Adrenal gland (tissue), 12 donors: ENCODE results near the gene EMP1. TPM values are rescaled to one million over a fixed set of nuclear protein-coding genes. Genes with fewer than 3 reads are reported as not detected.

Experiments used
- DNase-seq, 7 donors: peaks; one replicate each; pipeline ENCODE4 v3.0.0-alpha.2; 2019 to 2020
- H3K27ac ChIP-seq, 5 donors: fragments of 200-600 bp; sonication (generic) in 4 of 5; 1 replicate in 3 of 5; 2 replicates in 2 of 5; pipeline versions ENCODE4 v1.5.1 to v1.8.0; 2016 to 2020; ENCODE audit warnings: mild to moderate bottlenecking in 1 of 5
- H3K27me3 ChIP-seq: fragments of 200-600 bp; 2 replicates; pipeline ENCODE4 v1.8.0; 2021
- H3K36me3 ChIP-seq, 2 donors: fragments of 200-600 bp; replicated peaks in 1 of 2; 1 replicate in 1 of 2; 2 replicates in 1 of 2; pipeline versions ENCODE4 v1.5.1 to v1.8.0; 2018 to 2022
- H3K4me1 ChIP-seq, 2 donors: fragments of 200-600 bp; replicated peaks in 1 of 2; 1 replicate in 1 of 2; 2 replicates in 1 of 2; pipeline versions ENCODE4 v1.5.1 to v1.8.0; 2018 to 2021
- H3K4me3 ChIP-seq, 4 donors: fragments of 200-600 bp; sonication (generic) in 3 of 4; one replicate each; pipeline ENCODE4 v1.5.1; 2016 to 2018
- H3K9me3 ChIP-seq, 3 donors: fragments of 200-600 bp; sonication (generic) in 1 of 3; replicated peaks in 1 of 3; 1 replicate in 2 of 3; 2 replicates in 1 of 3; pipeline versions ENCODE4 v1.5.1 to v1.8.0; 2016 to 2021
- CTCF ChIP-seq, 6 experiments: fragments of 450-650 bp in 4 of 6; fragments of 200-600 bp in 2 of 6; sonication (generic) in 1 of 6; IDR thresholded peaks; 1 replicate in 5 of 6; 2 replicates in 1 of 6; pipeline versions ENCODE4 v1.5.1 to v1.8.0; 2016 to 2021; ENCODE audit warnings: antibody characterized with exemption in 6 of 6, mild to moderate bottlenecking in 2 of 6, moderate library complexity in 1 of 6
- POLR2A ChIP-seq, 2 donors: fragments of 450-650 bp; IDR thresholded peaks; one replicate each; pipeline ENCODE4 v1.6.1; 2017; ENCODE audit warnings: antibody characterized with exemption in 2 of 2, mild to moderate bottlenecking in 2 of 2, moderate library complexity in 1 of 2
- whole genome bisulfite sequencing, 4 donors: extraction: QIAGEN DNeasy Blood & Tissue Kit in 2 of 4; methylation state at CpG; one replicate each; pipeline versions ENCODE4 v1.1.5 to v1.1.7; 2013 to 2017; 5-methylcytosine and 5-hydroxymethylcytosine counted together
- intact Hi-C, 2 donors: fragments of 100-400 bp; cut with DNase I; formaldehyde crosslinking; loops; one replicate each; pipeline versions ENCODE4 v1.14.1 to v1.15.0; 2022 to 2023
- polyA plus RNA-seq, 3 donors: library from polyadenylated mRNA; stranded (reverse); fragments of 200-250 nt in 2 of 3; fragments of 350-450 nt in 1 of 3; fragmentation: Illumina TruSeq in 1 of 3; extraction: RNeasy Lipid Tissue Mini Kit (QIAGEN cat#74804) in 1 of 3; gene quantifications; one replicate each; pipeline ENCODE4 v1.2.3, GENCODE V29; 2013 to 2014
- total RNA-seq, 9 donors: library from RNA; depleted of rRNA in 4 of 9; stranded (reverse); fragments of >200 nt in 4 of 9; fragments of 120-200 nt in 1 of 9; fragmentation: NEBNext Ultra II Directional in 1 of 9; extraction: Animal tissue kit (Norgen Biotek cat#: 25700) in 1 of 9; gene quantifications; one replicate each; pipeline versions ENCODE4 v1.1.0 to v1.2.4, GENCODE V29; 2013 to 2023
- donor health status: healthy with polysubstance abuse.
- donor health status: Bipolar disorder and iron deficiency.
- donor health status: DM: yes; HTN: yes; CAD: no.
- donor health status: DM: no; HTN: no; CAD: no.
- donor health status: DM: no; HTN: no; CAD: no.
- donor health status: DM: yes; HTN: yes; CAD: no.

Gene EMP1
- total and polyA plus RNA-seq, 12 donors: 10.0 to 129 (median 66.8) TPM

GRCh38 chr12:13242936-13243335 lies 46.4 kb downstream of the EMP1 start:
- intact Hi-C loops: no loop called here
- WGBS, 4 donors: 65 to 74% (median 70%) methylated on average over 4 of the region's 4 CpGs
- Histone ChIP-seq H3K9me3 (no peaks in the 10 kb centered on the region), H3K4me3 (no peak overlapping the region), H3K4me1 (no peaks in the 10 kb centered on the region), H3K36me3 (no peaks in the 10 kb centered on the region), H3K27me3 (no peaks in the 10 kb centered on the region), H3K27ac (no peak overlapping the region)
- DNase-seq: no peak
- TF ChIP-seq CTCF (IDR thresholded peaks at IDR 0.05) (no peak), POLR2A (IDR thresholded peaks at IDR 0.05) (no peak)

DNA sequence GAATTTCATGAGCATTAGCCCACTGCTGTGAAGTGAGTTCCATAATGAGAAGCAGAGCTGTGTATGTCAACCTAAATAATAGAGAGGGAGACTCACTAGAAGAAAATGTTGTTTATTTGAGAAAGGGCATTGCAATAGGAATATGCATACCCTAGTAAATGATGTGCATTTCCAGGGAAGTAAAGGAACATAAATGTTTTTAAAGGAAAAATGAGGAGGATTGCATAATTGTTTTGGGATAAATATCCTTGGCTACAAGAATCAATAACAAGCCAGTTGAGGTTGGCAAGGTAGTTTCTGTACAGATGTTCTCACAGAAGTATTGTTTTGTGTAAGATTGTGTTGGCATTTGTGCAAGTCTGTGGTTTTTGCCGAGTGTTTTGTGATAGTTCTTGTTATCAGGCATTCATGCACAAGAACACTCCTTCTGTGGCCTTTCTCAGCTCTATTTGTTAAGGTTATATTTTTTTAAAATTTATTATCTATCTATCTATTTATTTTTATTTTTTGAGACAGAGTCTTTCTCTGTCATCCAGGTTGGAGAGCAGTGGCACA lies 47.1 kb downstream of the EMP1 start:
- Histone ChIP-seq H3K4me3 (no peak overlapping the region), H3K27ac (no peak overlapping the region), H3K4me1 (no peaks in the 10 kb centered on the region), H3K27me3 (no peaks in the 10 kb centered on the region), H3K36me3 (no peaks in the 10 kb centered on the region), H3K9me3 (no peaks in the 10 kb centered on the region)
- no peak for DNase-seq
- TF ChIP-seq CTCF (IDR thresholded peaks at IDR 0.05) (no peak), POLR2A (IDR thresholded peaks at IDR 0.05) (no peak)
- intact Hi-C loops: no loop called here
- 52 to 72% (median 56%) methylated on average over 1 of the region's 1 CpG for WGBS, 4 donors

GRCh38 chr12:13247596-13247995 lies 51.1 kb downstream of the EMP1 start:
- DNase-seq: no peak
- Histone ChIP-seq H3K4me1 (no peaks in the 10 kb centered on the region), H3K4me3 (no peak overlapping the region), H3K27me3 (no peaks in the 10 kb centered on the region), H3K27ac (no peak overlapping the region), H3K36me3 (no peaks in the 10 kb centered on the region), H3K9me3 (no peaks in the 10 kb centered on the region)
- TF ChIP-seq POLR2A (IDR thresholded peaks at IDR 0.05) (no peak), CTCF (IDR thresholded peaks at IDR 0.05) (no peak)
- intact Hi-C loops: no loop called here
- WGBS, 4 donors: 72 to 88% (median 79%) methylated on average over 3 of the region's 3 CpGs

- no peak for DNase-seq
- no peak for TF ChIP-seq CTCF (IDR thresholded peaks at IDR 0.05)
- TF ChIP-seq POLR2A (IDR thresholded peaks at IDR 0.05): no peak
- WGBS, 4 donors: 55 to 82% (median 70%) methylated on average over 1 of the region's 1 CpG
- Histone ChIP-seq H3K4me3 (no peak overlapping the region), H3K27me3 (no peaks in the 10 kb centered on the region), H3K36me3 (no peaks in the 10 kb centered on the region), H3K9me3 (no peaks in the 10 kb centered on the region), H3K4me1 (no peaks in the 10 kb centered on the region), H3K27ac (no peak overlapping the region)
- intact Hi-C loops: no loop called here
These were observed 52.4 kb downstream of the EMP1 start for GRCh38 chr12:13248964-13249363.
